ENCODE measurements around the gene NMNAT3. TPM values are rescaled to one million over a fixed set of nuclear protein-coding genes. Genes with fewer than 3 reads are reported as not detected.

The NMNAT3 gene
- total RNA-seq, 1 donor from 2014 or later, result 2.5 TPM

DNA sequence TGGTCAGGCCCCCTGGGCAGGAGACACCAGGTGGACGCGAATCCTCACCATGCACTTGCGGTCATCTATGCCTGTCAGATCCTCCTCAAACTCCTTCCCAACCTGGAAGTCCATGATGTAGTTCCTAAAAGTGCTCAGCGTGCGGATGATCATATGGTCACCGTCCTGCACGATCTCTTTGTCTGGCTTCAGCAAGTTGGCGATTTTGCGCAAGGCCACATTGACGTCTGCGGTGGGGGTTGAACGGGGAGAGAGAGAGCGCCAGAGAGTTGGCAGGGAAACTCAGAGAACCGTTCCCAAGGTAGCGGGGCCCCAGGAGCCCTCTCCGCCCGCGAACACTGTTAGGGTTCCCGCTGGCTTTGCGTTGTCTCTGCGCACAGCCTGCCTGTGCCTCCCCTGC is 139.0 kb downstream of the NMNAT3 start:
- no peak for DNase-seq (ENCODE audit: extremely low spot score, unreplicated experiment)
- Mint-ChIP-seq H3K4me1 (ENCODE audit: unreplicated experiment) (peaks cover 40% of the 10 kb centered on the region), H3K4me3 (ENCODE audit: unreplicated experiment) (peak overlapping the region; percentile 32), H3K27me3 (ENCODE audit: unreplicated experiment) (peaks cover 5% of the 10 kb centered on the region), H3K9me3 (ENCODE audit: unreplicated experiment) (no peaks in the 10 kb centered on the region), H3K27ac (ENCODE audit: unreplicated experiment) (no peak overlapping the region), H3K36me3 (ENCODE audit: unreplicated experiment) (no peaks in the 10 kb centered on the region)
- TF ChIP-seq CTCF (IDR thresholded peaks at IDR 0.05), result no peak

DNA sequence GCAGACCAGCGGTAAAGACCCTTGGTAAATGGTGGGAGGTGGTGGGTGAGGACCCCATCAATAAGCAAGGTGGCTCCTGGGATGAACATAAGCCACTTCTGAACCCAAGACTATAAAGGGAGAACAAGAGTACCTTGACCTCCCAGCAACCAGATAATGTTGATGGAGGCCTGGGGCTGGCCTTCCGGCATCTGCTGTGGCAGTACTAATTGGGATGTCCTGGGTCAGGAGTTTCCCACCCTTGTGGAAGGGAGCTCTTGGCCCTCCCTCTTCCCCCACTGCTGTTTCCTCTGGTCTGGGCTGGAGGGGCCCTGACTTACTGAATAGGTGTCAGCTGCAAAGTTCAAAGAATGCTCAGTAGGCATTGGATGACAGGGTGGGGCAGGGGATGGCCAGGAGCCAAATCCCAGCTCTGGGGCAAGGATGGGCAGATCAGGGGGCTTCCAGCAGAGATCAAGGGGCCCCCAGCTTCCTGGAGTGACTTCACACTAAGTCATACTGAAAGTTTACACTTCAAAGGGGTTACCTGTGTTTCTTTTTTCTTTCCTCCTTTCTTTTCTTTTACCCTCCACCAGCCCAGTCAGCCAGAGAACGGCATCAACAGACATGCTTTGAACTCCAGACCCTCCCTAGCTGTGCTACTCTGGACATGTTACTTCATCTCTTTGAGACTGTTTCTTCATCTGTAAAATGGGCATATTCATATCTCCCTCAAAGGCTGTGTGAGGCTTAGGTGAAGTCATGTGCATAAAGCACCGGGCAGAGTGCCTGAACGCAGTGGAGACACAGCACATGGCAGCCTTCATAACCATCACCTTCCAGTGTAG is 139.8 kb downstream of the NMNAT3 start:
- Mint-ChIP-seq H3K9me3 (ENCODE audit: unreplicated experiment) (no peaks in the 10 kb centered on the region), H3K4me3 (ENCODE audit: unreplicated experiment) (no peak overlapping the region), H3K4me1 (ENCODE audit: unreplicated experiment) (peaks cover 47% of the 10 kb centered on the region), H3K27ac (ENCODE audit: unreplicated experiment) (no peak overlapping the region), H3K36me3 (ENCODE audit: unreplicated experiment) (no peaks in the 10 kb centered on the region), H3K27me3 (ENCODE audit: unreplicated experiment) (peaks cover 5% of the 10 kb centered on the region)
- TF ChIP-seq CTCF (IDR thresholded peaks at IDR 0.05), result no peak
- no peak for DNase-seq (ENCODE audit: extremely low spot score, unreplicated experiment)

- Mint-ChIP-seq H3K4me1 (ENCODE audit: unreplicated experiment) (peaks cover 50% of the 10 kb centered on the region), H3K9me3 (ENCODE audit: unreplicated experiment) (no peaks in the 10 kb centered on the region), H3K4me3 (ENCODE audit: unreplicated experiment) (no peak overlapping the region), H3K36me3 (ENCODE audit: unreplicated experiment) (no peaks in the 10 kb centered on the region), H3K27ac (ENCODE audit: unreplicated experiment) (no peak overlapping the region), H3K27me3 (ENCODE audit: unreplicated experiment) (peaks cover 3% of the 10 kb centered on the region)
- TF ChIP-seq CTCF (IDR thresholded peaks at IDR 0.05), result no peak
- no peak for DNase-seq (ENCODE audit: extremely low spot score, unreplicated experiment)
These were observed 140.4 kb downstream of the NMNAT3 start for GRCh38 chr3:139537361-139537760.

DNA sequence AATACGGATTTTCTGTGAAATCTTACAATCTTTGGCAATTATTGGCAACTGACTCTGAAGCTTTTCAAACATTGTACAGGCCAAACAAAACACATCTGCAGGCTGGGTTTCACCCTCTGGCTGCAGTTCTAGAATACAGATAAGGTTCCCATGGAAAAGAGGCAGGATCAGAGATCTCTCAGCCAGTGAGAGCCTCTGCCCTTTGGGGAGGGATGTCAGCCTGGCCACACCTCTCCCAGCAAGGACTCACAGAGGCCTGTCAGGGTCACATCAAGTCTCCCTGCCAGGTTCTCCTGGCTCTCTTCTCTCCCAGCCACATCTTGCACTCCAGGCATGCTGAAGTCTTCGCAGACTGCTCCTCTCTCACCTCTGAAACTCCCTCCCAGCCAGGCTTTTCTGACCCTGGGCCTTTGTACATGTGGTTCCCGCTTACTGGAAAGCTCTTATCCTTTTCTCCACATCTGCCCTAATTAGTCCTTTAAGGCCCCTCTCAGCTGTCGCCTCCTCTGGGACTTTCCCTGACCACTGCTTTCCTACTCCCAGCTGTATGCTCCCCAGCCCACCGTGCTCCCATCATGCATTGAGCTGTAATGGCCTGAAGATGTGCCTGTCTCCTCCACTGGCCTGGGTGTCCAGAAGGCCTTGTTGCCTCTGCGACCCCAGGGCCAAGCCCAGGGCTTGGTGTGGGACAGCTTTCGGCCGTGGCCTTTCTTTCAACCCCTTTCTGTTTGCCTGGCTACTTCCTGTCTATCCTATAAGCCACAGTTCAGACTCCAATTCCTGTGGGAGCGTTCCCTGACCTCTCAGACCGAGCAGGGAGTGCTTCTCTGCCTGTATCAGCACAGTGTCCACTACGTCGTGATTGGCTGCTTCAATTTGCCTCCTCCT is 142.5 kb downstream of the NMNAT3 start:
- H3K9me3 Mint-ChIP-seq (ENCODE audit: unreplicated experiment), result no peaks in the 10 kb centered on the region
- DNase-seq (ENCODE audit: extremely low spot score, unreplicated experiment), result no peak
- no peak overlapping the region for H3K4me3 Mint-ChIP-seq (ENCODE audit: unreplicated experiment)
- peaks cover 45% of the 10 kb centered on the region for H3K4me1 Mint-ChIP-seq (ENCODE audit: unreplicated experiment)
- peak overlapping the region; percentile 78 for H3K27ac Mint-ChIP-seq (ENCODE audit: unreplicated experiment)
- no peaks in the 10 kb centered on the region for H3K36me3 Mint-ChIP-seq (ENCODE audit: unreplicated experiment)
- peaks cover 3% of the 10 kb centered on the region for H3K27me3 Mint-ChIP-seq (ENCODE audit: unreplicated experiment)
- no peak for TF ChIP-seq CTCF (IDR thresholded peaks at IDR 0.05)

DNA sequence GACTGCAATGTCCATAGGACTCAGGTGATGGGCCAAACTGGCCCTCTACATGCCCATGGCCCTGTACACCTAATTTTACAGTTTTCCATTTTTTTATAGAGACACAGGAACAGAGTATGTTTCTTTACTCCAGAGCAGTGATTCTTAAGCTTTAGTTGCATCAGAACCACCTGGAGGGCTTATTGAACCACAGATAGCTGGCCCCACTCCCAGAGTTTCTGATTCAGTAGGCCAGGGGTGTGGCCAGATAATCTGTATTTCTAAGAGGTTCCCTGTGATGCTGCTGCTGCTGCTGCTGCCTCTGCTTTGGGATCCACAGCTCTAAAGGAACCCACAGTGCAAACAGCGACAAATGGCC is 143.3 kb downstream of the NMNAT3 start:
- peaks cover 3% of the 10 kb centered on the region for H3K27me3 Mint-ChIP-seq (ENCODE audit: unreplicated experiment)
- peak overlapping the region; percentile 76 for H3K27ac Mint-ChIP-seq (ENCODE audit: unreplicated experiment)
- H3K36me3 Mint-ChIP-seq (ENCODE audit: unreplicated experiment), result no peaks in the 10 kb centered on the region
- no peaks in the 10 kb centered on the region for H3K9me3 Mint-ChIP-seq (ENCODE audit: unreplicated experiment)
- peaks cover 38% of the 10 kb centered on the region for H3K4me1 Mint-ChIP-seq (ENCODE audit: unreplicated experiment)
- no peak for TF ChIP-seq CTCF (IDR thresholded peaks at IDR 0.05)
- H3K4me3 Mint-ChIP-seq (ENCODE audit: unreplicated experiment), result no peak overlapping the region
- DNase-seq (ENCODE audit: extremely low spot score, unreplicated experiment), result no peak

Data from osteocyte (in vitro differentiated cells).